GM12891 (cell line): ENCODE data around the gene SRF.

Source experiments
- POLR2A ChIP-seq: IDR thresholded peaks from 2 replicates; pipeline ENCODE4 v1.6.1; 2011; ENCODE audit warnings: low read depth, low read length, control low read depth
- POLR2AphosphoS5 ChIP-seq: IDR thresholded peaks from 2 replicates; pipeline ENCODE4 v1.6.1; 2011; ENCODE audit warnings: low read depth, low read length, control low read depth
- TAF1 ChIP-seq: IDR thresholded peaks from 2 replicates; pipeline ENCODE4 v1.6.1; 2011; ENCODE audit warnings: low read depth, low read length, control low read depth

DNA sequence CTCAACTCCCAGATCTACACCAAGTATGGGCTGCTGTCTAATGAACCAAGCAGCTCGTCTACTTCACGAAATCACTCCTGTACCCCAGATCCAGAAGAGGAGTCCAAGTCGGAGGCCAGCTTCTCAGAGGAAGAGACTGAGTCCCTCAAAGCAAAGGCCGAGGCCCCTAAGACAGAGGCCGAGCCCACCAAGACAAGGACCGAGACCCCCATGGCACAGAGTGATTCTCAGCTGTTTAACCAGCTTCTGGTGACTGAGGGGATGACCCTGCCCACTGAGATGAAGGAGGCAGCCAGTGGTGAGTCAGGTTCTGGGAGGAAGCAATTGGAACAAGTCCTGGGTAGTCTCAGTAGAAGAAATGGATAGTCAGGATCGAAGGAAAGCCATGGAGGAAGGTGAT lies 16.8 kb downstream of the SRF start:
- TF ChIP-seq POLR2A, result no peak
- TF ChIP-seq POLR2AphosphoS5, result no peak
- TF ChIP-seq TAF1, result no peak
